ENCODE data around the gene TMEM178B.
"Not testable (repeated sequence)": the region's sequence is repeated elsewhere in the genome, so short reads cannot be mapped to it uniquely, and the experiment has no call there.

TMEM178B gene

DNA sequence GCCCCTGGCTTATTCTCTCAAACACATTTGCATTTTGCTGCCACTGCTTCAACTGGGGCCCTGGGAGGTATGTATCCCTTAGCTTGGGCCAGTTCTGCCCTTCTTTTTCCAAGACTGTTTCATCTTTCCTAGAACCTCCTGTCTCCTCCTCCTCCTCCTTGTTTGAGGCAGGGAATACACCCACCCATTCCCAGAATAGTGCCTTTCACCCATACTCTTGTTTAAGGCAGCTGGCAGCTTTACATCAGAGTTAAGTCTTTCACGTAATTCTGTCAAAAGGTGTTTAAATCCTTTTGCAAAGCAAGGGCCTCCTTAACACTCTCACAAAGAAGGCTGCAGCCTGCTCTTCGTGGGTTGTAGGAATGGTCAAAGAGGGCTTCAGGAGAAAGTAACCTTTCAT lies 326.5 kb downstream of the TMEM178B start:
- no peak for DNase-seq

DNA sequence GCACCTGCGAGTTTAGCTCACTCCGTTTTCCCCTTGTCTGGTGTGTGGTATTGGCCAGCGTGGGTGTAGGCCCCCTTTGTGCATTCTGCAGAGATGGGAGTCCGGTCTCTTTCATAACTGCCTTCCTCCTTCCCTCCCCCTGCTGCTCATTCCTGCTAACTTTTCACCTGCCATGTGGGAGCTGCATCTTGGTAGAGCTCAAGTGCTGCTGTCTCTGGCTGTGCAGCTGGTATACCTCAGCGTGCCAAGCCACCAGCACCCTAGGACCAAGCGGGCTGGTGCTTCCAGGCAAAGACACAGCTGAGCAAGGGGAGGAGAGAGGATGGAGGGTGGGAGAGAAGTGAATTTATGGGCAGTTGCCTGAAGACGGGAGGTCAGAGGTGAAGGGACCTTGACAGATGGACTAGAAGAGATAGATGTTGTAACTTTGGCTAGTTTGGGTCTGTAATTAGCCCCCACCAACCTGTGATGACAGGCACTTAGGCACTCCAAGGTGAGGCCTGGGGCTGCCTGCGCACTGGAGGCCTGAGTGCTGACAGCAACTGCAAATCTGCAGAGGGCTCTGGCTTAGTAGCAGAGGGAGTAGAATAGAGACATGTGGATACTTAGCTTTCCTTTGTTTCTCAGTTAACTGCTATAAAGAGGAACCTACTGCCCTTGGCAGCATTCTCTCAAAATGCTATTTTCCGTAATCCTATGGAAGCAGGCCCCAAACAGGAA lies 328.6 kb downstream of the TMEM178B start:
- no peak for DNase-seq

DNA sequence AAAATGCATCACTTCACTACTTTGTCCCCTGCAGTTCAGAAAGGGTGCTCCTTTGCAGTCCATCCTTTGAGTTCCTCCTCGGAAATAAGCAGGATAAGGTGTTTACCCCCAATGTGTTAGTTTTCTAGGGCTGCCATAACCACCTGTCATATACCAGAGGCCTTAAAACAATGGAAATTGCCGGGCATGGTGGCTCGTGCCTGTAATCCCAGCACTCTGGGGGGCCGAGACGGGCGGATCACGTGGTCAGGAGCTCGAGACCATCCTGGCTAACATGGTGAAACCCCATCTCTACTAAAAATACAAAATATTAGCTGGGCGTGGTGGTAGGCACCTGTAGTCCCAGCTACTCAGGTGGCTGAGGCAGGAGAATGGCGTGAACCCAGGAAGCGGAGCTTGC lies 330.0 kb downstream of the TMEM178B start:
- not testable (repeated sequence) for DNase-seq

DNA sequence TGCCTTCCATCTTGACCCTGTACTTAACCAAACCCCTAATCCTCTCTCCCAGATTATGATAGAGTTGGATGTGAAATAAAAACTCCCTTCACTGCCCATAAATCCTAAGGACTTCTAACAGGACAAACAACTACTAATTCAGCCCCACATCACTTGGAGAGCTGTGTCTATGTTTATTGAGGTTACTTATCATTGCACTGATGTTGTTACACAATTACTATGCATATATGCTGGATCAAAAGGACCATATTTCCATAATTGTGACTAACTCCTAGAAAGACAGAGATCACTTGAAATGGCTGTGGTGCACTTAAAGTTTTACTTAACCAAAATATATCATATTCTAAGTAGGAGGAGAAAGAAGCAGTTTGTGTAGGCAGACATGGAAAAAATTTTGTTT lies 332.5 kb downstream of the TMEM178B start:
- no peak for DNase-seq

DNA sequence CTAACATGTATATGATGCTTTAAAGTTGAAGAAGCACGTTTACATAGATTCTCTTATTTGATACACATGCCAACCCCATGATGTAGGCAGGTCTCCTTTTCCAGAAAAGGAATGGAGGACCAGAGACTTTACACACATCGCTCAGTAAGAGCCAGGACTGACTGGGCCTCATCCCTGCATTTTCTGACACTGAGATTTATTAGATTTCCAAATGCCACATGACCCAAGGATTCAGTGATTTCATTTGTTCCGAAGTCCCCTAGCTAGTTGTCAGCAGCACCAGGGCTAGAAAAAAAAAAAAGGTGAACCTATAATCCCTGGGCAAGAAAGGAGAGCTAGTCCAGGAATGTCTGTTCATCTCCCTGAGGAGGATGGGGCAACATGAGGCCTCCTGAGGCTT lies 334.0 kb downstream of the TMEM178B start:
- DNase-seq: no peak

DNA sequence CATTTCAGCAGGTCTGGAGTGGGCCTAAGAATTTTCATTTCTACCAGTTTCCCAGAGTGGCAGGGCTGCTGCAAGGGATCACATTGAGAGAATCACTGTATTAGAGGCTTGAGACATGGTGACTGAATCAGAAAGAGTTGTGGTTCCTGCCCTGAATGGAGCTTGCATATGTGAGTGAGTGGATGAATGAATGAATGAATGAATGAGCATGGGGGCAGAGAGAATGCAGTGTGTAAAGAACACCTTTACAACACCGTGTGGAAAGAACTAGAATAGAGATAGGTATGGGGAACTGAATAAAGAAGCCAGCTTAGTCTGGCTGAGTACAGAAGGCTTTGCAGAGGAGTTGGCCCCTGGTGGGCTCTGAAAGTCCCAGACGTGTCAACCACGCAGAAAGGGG lies 334.6 kb downstream of the TMEM178B start:
- DNase-seq: no peak

DNA sequence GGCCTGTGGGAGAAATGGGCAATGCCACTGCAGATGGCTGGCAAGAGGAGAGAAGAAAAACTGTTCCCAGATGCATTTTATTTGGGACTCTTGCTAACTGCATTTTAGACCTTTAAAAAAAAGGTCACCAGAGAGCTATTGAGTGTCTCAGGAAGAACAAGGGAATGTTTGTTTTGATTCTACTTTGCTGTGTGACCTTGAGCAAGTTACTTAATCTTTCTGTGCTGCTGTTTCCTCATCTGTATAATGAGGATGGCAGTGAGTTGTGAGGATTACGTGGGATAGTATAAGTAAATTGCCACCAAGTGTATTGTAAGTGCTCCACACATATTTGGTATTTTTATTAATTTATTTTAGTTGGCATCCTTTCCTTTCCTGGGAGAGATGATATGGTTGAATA lies 335.4 kb downstream of the TMEM178B start:
- no peak for DNase-seq

DNA sequence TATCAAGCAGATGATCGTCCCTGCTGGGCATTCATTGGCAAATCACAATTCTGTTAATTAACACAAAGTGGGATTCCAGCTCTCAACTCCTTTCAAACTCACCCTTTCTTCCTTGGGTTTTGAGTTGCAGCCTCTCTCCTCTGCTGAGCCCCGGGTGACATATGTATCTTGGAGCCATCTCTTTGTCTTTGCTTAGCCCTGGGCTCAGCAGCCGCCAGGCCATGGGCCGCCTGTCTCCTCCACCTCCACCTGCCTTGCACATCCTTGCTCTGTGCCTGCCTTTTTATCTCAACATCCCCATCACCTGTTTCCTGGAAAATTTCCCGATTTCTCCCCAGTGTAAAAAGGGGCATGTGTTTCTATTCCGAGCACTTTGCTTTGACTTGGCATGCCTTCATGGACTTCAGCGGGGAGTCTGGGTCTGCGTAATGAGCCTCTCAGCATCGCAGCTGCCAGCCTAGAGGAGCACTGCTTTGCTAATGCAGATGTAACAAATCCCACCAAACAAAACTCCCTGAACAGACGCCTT lies 336.0 kb downstream of the TMEM178B start:
- no peak for DNase-seq

DNA sequence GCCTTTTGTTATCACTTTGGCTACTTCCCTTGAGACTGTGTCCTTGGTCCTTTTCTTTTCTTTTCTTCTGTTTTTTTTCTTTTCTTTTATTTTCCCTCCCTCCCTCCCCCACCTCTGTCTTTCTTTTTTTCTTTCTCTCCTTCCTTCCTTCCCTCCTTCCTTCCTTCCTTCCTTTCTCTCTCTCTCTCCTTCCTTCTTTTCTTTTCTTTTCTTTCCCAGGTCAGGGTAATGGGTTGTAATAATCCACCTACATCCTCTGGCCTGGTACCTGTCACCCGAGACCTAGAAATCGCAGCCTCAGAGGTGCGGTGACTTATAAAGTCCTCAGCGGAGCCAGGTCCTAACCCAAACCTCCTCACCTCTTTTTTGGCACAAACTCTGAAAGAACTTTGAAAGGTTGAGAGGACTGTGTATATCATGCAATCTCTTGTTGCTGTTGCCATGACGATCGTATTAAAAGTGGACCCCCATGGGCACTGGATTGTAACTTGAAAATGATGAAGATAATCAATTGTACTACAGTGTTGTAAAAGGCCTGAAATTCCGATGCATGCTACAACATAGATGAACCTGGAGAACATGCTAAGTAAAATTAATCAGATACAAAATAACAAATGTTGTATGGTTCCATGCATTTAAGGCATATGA lies 336.6 kb downstream of the TMEM178B start:
- no peak for DNase-seq

DNA sequence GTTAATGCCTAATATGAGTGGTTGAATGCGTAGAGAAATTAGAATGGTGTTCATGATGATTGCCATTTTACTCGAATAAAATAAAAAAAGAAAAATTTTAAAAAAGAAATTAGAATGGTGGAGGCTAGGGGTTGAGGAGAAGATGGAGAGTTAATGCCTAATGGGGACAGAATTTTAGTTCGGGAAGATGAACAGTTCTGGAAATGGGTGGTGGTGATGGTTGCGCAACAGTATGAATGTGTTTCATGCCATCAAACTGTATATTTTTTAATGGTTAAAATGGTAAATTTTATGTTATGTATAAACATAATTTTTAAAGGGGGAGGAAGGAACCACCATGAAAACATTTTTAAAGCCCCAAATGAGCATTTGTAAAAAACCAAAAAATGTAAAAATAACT lies 337.3 kb downstream of the TMEM178B start:
- DNase-seq: no peak

DNA sequence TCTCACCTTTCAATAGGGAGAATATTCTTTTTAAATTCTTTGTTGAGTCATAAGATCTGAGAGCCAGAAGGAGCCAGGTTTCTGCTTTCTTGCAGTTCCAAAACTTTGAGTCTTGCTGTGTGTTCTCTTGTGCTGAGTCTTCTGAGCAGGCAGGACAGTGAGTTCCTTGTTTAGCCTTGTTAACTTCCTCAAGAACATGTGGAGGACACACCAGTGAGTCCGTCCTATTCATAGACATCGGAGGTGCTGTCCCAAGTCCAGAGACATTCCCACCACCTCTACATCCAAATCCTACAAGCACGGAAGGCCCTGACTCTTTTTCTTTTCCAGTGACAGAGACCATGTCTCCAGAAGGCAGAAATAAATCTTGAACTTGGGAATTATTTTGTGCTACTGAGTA lies 342.1 kb downstream of the TMEM178B start:
- DNase-seq: no peak

DNA sequence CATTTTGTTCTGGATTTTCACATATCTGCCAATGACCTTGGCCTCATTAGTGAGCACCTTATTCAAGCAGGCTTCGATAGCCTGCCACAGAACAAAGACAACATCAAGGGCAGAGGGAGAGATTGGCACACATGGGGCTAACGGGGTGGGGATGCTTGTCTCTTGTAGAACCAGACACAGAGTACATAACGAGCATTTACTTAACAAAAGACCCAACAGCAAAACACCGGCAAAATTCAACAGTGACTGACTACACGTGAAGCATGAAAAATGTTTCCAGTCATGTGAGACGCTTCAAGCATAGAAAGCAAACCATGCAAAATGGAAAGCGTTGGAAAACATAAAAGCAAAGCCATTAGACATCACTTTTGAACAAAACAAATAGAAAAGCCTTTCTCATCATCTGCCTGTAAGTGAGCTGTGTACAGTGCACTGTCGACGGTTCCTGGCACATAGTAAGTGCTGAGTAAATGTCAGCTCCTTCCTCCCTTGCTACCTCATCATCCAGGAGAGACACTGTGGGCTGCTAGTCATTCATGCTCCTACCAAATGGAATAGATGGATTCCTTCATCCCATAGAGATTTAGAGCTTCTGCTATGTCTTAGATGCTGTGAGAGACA lies 342.9 kb downstream of the TMEM178B start:
- no peak for DNase-seq

DNA sequence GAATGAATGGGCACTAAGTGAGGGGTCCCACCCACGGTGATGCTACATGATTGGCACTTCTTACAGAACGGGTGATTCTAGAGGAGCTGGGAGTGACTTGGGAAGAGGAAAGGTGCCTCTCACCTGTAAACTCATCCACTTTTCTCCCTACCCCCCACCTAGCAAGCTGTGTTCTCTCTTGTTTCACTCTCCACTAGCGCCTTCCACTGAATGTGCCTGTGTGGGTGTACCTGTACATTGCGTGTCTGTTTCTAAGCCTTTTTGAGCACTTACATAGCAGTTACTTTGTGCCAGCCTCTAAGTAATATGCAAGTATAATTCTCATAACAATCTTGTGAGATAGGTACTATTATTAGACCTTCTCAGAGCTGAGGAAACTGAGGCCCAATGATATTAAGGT lies 343.6 kb downstream of the TMEM178B start:
- DNase-seq: no peak

DNA sequence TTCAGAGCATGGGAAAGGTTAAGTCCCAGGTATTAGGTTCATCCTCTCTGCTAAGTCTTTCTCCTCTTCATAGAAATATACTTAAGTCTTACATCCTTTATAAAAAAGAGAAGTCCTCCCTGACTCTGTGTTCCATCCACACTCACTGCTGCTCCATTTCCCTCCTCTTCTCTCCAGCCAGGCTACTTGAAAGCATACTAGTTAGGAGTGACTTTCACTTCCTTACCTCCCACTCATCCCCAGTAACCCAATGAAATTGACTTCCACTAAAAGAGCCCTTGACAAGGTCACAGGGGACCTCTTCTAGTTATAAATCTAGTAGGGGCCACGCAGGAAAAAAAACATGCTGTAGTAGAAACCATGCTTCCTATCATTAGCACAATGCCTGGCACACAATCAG lies 344.2 kb downstream of the TMEM178B start:
- DNase-seq: no peak

DNA sequence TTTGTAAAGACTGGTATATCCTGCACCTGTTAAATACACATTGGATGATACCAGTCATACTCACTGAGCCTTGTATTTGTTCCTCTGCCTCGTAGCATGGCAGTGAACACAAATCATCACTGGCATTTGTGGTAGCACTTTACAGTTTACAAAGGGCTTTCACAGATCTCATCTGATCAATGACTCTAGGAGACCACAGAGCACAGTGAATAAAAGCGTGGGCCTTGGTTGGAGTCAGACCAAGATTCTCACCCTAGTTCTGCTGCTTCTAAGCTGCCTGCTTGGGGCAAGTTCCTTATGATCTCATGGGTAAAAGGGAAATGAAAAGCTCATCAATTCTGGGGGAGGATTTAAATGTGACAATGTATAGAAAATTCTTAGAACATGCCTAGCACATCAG lies 347.4 kb downstream of the TMEM178B start:
- no peak for DNase-seq

DNA sequence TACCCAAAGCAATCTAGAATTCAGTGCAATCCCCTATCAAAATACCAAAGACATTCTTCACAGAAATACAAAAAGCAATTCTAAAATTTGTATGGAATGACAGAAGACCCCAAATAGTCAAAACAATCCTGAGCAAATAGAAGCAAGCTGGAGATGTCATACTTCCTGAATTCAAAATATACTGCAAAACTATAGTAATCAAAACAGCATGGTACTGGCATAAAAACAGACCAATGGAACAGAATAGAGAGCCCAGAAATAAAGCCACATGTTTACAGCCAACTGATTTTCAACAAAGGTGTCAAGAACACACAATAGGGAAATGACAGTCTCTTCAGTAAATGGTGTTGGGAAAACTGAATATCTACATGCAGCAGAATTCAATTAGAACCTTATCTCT lies 353.3 kb downstream of the TMEM178B start:
- DNase-seq: no peak

DNA sequence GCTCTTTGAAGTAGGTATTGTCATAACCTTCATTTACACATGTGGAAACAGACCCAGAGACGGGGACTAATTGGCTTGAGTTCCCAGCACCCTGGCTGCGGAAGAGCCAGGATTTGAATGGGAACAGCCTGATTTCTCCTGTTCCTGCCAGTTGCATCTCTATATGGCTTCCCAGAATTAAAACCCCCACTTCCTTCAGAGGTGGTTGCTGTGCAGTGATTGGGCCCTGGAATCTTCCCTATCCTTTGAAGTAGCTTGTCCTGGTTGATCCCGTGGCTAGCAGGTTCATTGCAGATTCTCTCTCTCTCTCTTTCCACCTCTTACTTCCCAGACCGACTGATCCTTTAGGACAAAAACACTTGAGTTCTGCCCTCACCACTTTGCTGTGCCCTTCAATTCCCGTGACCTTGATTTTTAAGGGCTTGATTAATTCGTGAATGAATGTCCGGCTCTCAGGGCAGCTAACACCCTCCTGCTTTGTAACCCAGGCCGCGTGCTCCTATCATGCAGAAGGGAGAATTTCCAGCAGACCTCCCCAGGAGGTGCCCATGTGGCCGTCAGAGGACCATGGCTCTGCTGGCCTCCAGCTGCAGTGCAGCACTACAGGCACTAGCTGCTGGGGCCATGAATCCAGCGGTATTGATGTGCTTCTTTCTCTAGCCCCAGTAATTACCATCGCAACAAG lies 356.7 kb downstream of the TMEM178B start:
- DNase-seq: no peak

DNA sequence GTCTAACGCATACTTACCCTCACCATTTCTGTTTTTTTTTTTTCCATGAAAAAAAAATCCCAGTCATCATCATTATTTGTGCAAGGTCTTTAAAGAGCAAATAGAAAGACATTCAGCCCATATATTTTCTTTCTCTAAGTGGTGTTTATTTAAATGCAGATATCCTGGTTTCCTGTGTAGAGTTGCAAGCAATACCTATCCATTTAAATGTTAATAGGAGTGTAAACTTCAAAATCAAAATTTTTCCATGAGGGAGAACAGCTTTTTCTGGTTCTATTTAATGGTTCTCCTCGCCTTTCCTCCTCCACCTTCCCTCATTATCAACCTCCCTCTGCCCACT lies 357.2 kb downstream of the TMEM178B start:
- DNase-seq: no peak

DNA sequence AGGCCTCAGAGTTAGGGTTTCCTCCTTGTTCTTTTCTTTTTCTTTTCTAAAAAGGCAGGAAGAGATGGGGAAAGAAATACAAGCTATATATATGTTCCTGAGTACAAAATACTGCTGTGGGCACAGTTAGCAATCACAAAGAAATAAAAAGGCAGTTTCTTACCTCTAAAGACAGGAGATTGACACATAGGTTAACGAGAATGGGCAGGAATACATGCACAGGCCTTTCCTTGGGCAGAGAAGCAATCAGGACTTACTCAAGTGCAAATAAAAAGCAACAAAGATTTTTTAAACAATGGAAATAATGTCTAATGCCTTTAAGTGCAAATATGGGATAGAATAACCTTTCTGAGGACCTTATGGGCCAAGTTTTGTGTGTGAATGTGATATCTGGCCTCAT lies 357.8 kb downstream of the TMEM178B start:
- no peak for DNase-seq

DNA sequence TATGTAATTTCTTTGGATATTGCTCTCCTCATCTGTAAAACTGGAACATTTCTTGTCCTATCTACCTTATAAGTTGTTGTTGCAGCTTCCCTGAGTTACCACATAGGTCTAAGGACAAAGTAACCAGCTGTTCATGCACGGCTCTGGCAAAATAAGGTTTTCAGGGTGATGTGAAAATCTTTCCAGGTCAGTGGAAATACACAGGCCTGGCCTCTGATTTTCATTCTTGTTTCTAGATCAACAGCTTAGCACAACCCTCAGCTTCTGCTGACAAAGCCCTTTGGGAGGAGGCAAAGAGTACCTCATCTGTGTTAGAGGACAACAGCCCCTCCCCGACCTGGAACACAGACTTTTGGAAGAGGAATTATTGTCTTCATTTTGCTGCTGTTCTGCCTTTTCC lies 359.8 kb downstream of the TMEM178B start:
- DNase-seq: no peak

DNA sequence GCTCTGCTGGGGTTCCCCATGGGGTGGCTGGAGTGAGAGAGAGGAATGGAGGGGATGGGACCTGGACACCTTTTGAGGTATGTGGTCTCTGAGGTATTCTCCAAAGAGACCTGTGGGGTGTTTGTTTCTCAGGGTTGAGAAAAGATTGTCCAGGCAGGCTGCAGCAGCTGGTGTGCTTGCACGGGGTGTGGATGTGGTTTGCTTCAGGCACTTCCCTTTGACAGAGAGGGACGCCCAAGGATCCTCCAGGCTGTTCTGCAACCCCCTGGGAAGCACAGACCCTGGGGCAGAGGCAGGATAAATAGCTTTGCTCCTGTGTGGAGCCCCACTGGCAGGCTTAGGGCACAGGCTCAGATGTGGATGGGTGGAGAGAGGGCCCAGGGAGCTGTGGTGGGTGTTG lies 362.3 kb downstream of the TMEM178B start:
- no peak for DNase-seq

DNA sequence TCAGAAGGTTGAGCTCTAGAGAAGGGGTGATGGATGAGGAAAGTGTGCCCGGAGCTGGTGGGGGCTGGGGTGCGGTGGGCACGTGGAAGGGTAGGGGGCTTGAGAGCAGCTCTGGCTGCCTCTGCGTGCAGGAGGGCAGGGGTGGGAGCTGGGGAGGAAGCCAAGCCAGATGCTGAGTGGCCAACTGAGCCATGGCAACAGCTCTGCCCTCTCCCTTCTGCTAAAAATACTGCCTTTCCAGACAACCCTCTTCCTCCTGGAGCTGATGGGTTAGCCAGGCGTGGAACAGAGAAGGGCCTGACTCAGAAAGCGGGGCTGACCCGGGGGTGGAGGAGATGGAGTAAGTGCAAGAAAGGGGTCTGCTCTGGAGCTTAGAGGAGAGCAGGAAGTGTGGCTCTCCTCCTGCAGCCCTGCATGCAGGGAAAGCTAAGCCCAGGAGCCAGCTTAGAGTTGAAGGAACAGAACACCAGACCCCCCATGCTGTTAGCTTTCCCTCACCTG lies 362.8 kb downstream of the TMEM178B start:
- DNase-seq: peak; percentile 38

DNA sequence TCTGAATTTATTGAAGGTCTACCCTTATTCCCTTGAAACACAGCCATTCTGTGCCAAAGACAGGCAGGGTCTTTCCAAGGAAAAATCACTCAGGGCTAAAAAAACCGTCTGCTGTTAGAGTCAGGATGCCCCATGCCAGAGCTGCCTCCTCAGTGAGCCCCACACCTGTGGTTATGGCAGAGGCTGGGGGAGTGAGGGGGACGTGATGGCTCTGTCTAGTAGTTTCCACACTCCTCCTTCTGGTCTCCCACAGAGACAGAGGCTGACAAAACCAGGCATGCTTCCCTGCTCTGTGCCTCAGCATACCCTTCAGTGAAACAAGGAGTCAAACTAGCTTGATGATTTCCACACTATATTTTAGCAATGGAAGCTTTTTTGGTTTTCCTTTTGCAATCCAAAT lies 365.3 kb downstream of the TMEM178B start:
- DNase-seq: no peak

DNA sequence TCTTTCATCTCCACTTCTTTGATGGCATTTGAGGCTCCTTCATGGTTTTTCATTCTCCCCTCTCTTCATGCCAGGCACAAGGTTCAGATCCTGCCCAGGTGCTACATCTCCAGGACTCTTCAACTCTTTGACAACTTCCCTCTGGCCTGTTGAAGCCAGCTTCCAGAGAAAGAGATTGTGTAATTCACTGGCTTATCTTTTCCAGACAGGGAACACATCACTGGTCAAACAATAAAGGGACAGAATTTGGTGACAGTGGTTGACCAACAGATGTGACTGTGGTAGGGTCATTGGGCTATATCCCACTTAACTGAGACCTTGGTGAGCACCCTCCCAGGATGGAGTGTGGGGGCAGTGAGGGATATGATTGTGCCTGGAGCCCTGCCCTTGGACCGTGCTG lies 365.9 kb downstream of the TMEM178B start:
- DNase-seq: no peak
